Neural cell (in vitro differentiated cells): Measurements from ENCODE around the gene UCMA. TPM values are rescaled to one million over a fixed set of nuclear protein-coding genes. Genes with fewer than 3 reads are reported as not detected.

Source experiments
- H2AFZ ChIP-seq: fragments of 200-600, 300-800 bp; sonication (generic), shearing (Covaris generic); 2 replicates; pipeline ENCODE4 v1.6.0; 2014; ENCODE audit warnings: low read depth, mild to moderate bottlenecking, antibody characterized with exemption, low read length, moderate library complexity
- H3F3A ChIP-seq: fragments of 200-600 bp; shearing (Covaris generic); 2 replicates; pipeline ENCODE4 v1.6.1; 2016; ENCODE audit warnings: mild to moderate bottlenecking, moderate library complexity, mixed read lengths, antibody characterized with exemption, low read length; ENCODE audit not compliant: insufficient read depth, poor library complexity, severe bottlenecking
- H3K27ac ChIP-seq: fragments of 200-600, 300-800 bp; sonication (generic), shearing (Covaris generic); 2 replicates; pipeline ENCODE4 v1.5.1; 2014; ENCODE audit warnings: mild to moderate bottlenecking, low read length, moderate library complexity
- H3K27me3 ChIP-seq: fragments of 300-800, 200-600 bp; sonication (generic), shearing (Covaris generic); 2 replicates; pipeline ENCODE4 v1.6.0; 2014; ENCODE audit warnings: mild to moderate bottlenecking, low read depth, low read length, moderate library complexity; ENCODE audit not compliant: insufficient read depth
- H3K36me3 ChIP-seq: fragments of 300-800, 200-600 bp; sonication (generic), shearing (Covaris generic); 2 replicates; pipeline ENCODE4 v1.5.1; 2014; ENCODE audit warnings: mild to moderate bottlenecking, antibody characterized with exemption, low read length, moderate library complexity; ENCODE audit not compliant: insufficient read depth
- H3K4me2 ChIP-seq: fragments of 300-800, 200-600 bp; sonication (generic), shearing (Covaris generic); 2 replicates; pipeline ENCODE4 v1.6.0; 2014; ENCODE audit warnings: mild to moderate bottlenecking, low read length
- H3K4me3 ChIP-seq: fragments of 300-800, 200-600 bp; sonication (generic), shearing (Covaris generic); 2 replicates; pipeline ENCODE4 v1.5.1; 2014; ENCODE audit warnings: mild to moderate bottlenecking, low read length, moderate library complexity
- H3K79me2 ChIP-seq: fragments of 200-600 bp; shearing (Covaris generic); replicated peaks from 2 replicates; pipeline ENCODE4 v1.6.0; 2014; ENCODE audit warnings: mild to moderate bottlenecking, low read length, moderate library complexity; ENCODE audit not compliant: insufficient read depth
- H3K9ac ChIP-seq: fragments of 300-800, 200-600 bp; sonication (generic), shearing (Covaris generic); 2 replicates; pipeline ENCODE4 v1.6.1; 2016; ENCODE audit warnings: mild to moderate bottlenecking, low read length, mixed read lengths
- H3K9me2 ChIP-seq: fragments of 200-600 bp; shearing (Covaris generic); 2 replicates; pipeline ENCODE4 v1.6.1; 2016; ENCODE audit warnings: mild to moderate bottlenecking, low read length, mixed read lengths; ENCODE audit not compliant: insufficient read depth
- H3K9me3 ChIP-seq: fragments of 200-600, 300-800 bp; sonication (generic), shearing (Covaris generic); 2 replicates; pipeline ENCODE4 v1.6.1; 2016; ENCODE audit warnings: mild to moderate bottlenecking, mixed run types, low read length, moderate library complexity, mixed read lengths
- H4K20me1 ChIP-seq: fragments of 200-600 bp; shearing (Covaris generic); 2 replicates; pipeline ENCODE4 v1.6.1; 2016; ENCODE audit warnings: mild to moderate bottlenecking, mixed run types; ENCODE audit not compliant: insufficient read depth
- CTCF ChIP-seq: fragments of 450-650 bp; IDR thresholded peaks from 2 replicates; pipeline ENCODE4 v1.5.1; 2014; ENCODE audit warnings: antibody characterized with exemption, mild to moderate bottlenecking, moderate library complexity; ENCODE audit not compliant: poor library complexity, severe bottlenecking
- EP300 ChIP-seq: fragments of 450-650 bp; conservative IDR thresholded peaks from 2 replicates; pipeline ENCODE4 v1.6.1; 2014; ENCODE audit warnings: antibody characterized with exemption, mild to moderate bottlenecking, moderate library complexity; ENCODE audit not compliant: poor library complexity, severe bottlenecking
- EZH2 ChIP-seq: fragments of 200-600, 300-800 bp; shearing (Covaris generic), sonication (generic); IDR thresholded peaks from 2 replicates; pipeline ENCODE4 v1.6.1; 2014; ENCODE audit warnings: antibody characterized with exemption, low read length, borderline replicate concordance, mild to moderate bottlenecking; ENCODE audit not compliant: insufficient read depth, poor library complexity, severe bottlenecking
- MXI1 ChIP-seq: fragments of 450-650 bp; conservative IDR thresholded peaks from 2 replicates; pipeline ENCODE4 v1.6.1; 2014; ENCODE audit warnings: antibody characterized with exemption, mild to moderate bottlenecking; ENCODE audit not compliant: poor library complexity, severe bottlenecking
- POLR2AphosphoS5 ChIP-seq: IDR thresholded peaks from 2 replicates; pipeline ENCODE4 v1.6.1; 2012
- RAD21 ChIP-seq: fragments of 450-650 bp; conservative IDR thresholded peaks from 2 replicates; pipeline ENCODE4 v1.6.1; 2014; ENCODE audit warnings: antibody characterized with exemption, mild to moderate bottlenecking, moderate library complexity
- REST ChIP-seq: IDR thresholded peaks from 2 replicates; pipeline ENCODE4 v1.6.1; 2012; ENCODE audit warnings: borderline replicate concordance
- SMC3 ChIP-seq: fragments of 450-650 bp; conservative IDR thresholded peaks from 2 replicates; pipeline ENCODE4 v1.6.1; 2014; ENCODE audit warnings: antibody characterized with exemption, mild to moderate bottlenecking, moderate library complexity; ENCODE audit not compliant: poor library complexity
- TAF1 ChIP-seq: IDR thresholded peaks from 2 replicates; pipeline ENCODE4 v1.6.1; 2012; ENCODE audit warnings: low read depth
- polyA plus RNA-seq: library from polyadenylated mRNA; depleted of rRNA; stranded (reverse); fragments of >200 nt; gene quantifications from 2 replicates; pipeline ENCODE4 v1.2.3, GENCODE V29; 2014

UCMA gene
- polyA plus RNA-seq, 1 donor from 2014 or later = not detected

GRCh38 chr10:13201132-13201531, 33.0 kb downstream of the UCMA start:
- Histone ChIP-seq H2AFZ (no peak overlapping the region), H3K4me3 (no peak overlapping the region)

GRCh38 chr10:13195016-13195415, 39.2 kb downstream of the UCMA start:
- H3K79me2 ChIP-seq = no peaks in the 10 kb centered on the region
- H3K27me3 ChIP-seq = no peaks in the 10 kb centered on the region
- H3F3A ChIP-seq = no peaks in the 10 kb centered on the region
- H4K20me1 ChIP-seq = no peaks in the 10 kb centered on the region
- H3K36me3 ChIP-seq = no peaks in the 10 kb centered on the region
- no peak overlapping the region for H3K27ac ChIP-seq
- no peak overlapping the region for H3K9ac ChIP-seq
- no peak overlapping the region for H3K4me2 ChIP-seq
- H2AFZ ChIP-seq = no peak overlapping the region
- no peak overlapping the region for H3K4me3 ChIP-seq
- no peaks in the 10 kb centered on the region for H3K9me2 ChIP-seq
- H3K9me3 ChIP-seq = no peaks in the 10 kb centered on the region
- TF ChIP-seq REST (no peak), CTCF (no peak), POLR2AphosphoS5 (no peak), EP300 (no peak), RAD21 (no peak), SMC3 (no peak)

More at GRCh38 chr10:13201132-13201531, 33.0 kb downstream of the UCMA start:
- H3K9me3 ChIP-seq = no peaks in the 10 kb centered on the region
- H3K27ac ChIP-seq = no peak overlapping the region
- no peaks in the 10 kb centered on the region for H3K27me3 ChIP-seq
- no peak overlapping the region for H3K9ac ChIP-seq
- H3K4me2 ChIP-seq = no peak overlapping the region
- no peaks in the 10 kb centered on the region for H3K36me3 ChIP-seq
- no peaks in the 10 kb centered on the region for H3F3A ChIP-seq
- H3K9me2 ChIP-seq = no peaks in the 10 kb centered on the region
- H4K20me1 ChIP-seq = no peaks in the 10 kb centered on the region
- H3K79me2 ChIP-seq = no peaks in the 10 kb centered on the region
- TF ChIP-seq RAD21 (no peak), REST (no peak), TAF1 (no peak), EP300 (no peak), CTCF (no peak), POLR2AphosphoS5 (no peak), EZH2 (no peak), SMC3 (no peak), MXI1 (no peak)
